ENCODE data around the gene FGD1. TPM values are rescaled to one million over a fixed set of nuclear protein-coding genes. Genes with fewer than 3 reads are reported as not detected.
"Not testable (repeated sequence)": the region's sequence is repeated elsewhere in the genome, so short reads cannot be mapped to it uniquely, and the experiment has no call there.

FGD1 gene
- total RNA-seq, 1 experiment from 2014 or later: 22.4 TPM

- DNase-seq; H3K27me3 ChIP-seq (ENCODE audit: control insufficient read depth, insufficient read depth, low read length); H3K4me3 ChIP-seq (ENCODE audit: insufficient read depth, low read depth, low read length); H3K36me3 ChIP-seq (replicated peaks; ENCODE audit: control insufficient read depth, insufficient read depth, low read length): not testable (repeated sequence)
Observed at GRCh38 chrX:54489819-54490218, 6.2 kb downstream of the FGD1 start.

- no peak overlapping the region for H3K4me3 ChIP-seq (ENCODE audit: insufficient read depth, low read depth, low read length)
- DNase-seq: no peak
- no peaks in the 10 kb centered on the region for H3K27me3 ChIP-seq (ENCODE audit: control insufficient read depth, insufficient read depth, low read length)
Observed at GRCh38 chrX:54484666-54485065, 11.4 kb downstream of the FGD1 start.

GRCh38 chrX:54483946-54484345 is 12.1 kb downstream of the FGD1 start:
- H3K36me3 ChIP-seq (replicated peaks; ENCODE audit: control insufficient read depth, insufficient read depth, low read length): no peaks in the 10 kb centered on the region
- H3K27me3 ChIP-seq (ENCODE audit: control insufficient read depth, insufficient read depth, low read length): no peaks in the 10 kb centered on the region
- no peak overlapping the region for H3K4me3 ChIP-seq (ENCODE audit: insufficient read depth, low read depth, low read length)
- DNase-seq: no peak

More at GRCh38 chrX:54484666-54485065, 11.4 kb downstream of the FGD1 start:
- H3K36me3 ChIP-seq (replicated peaks; ENCODE audit: control insufficient read depth, insufficient read depth, low read length): no peaks in the 10 kb centered on the region

GRCh38 chrX:54482839-54483593 is 13.0 kb downstream of the FGD1 start:
- H3K36me3 ChIP-seq (replicated peaks; ENCODE audit: control insufficient read depth, insufficient read depth, low read length): no peaks in the 10 kb centered on the region
- no peak overlapping the region; the same call in 1 of the 2 replicates for H3K4me3 ChIP-seq (ENCODE audit: insufficient read depth, low read depth, low read length)
- peak; percentile 76 for DNase-seq
- no peaks in the 10 kb centered on the region for H3K27me3 ChIP-seq (ENCODE audit: control insufficient read depth, insufficient read depth, low read length)

GRCh38 chrX:54479136-54480111 is 16.6 kb downstream of the FGD1 start:
- Histone ChIP-seq H3K27me3 (ENCODE audit: control insufficient read depth, insufficient read depth, low read length) (no peaks in the 10 kb centered on the region), H3K4me3 (ENCODE audit: insufficient read depth, low read depth, low read length) (no peak overlapping the region), H3K36me3 (replicated peaks; ENCODE audit: control insufficient read depth, insufficient read depth, low read length) (no peaks in the 10 kb centered on the region)
- peak; percentile 70 for DNase-seq

- no peaks in the 10 kb centered on the region for H3K27me3 ChIP-seq (ENCODE audit: control insufficient read depth, insufficient read depth, low read length)
- H3K36me3 ChIP-seq (replicated peaks; ENCODE audit: control insufficient read depth, insufficient read depth, low read length): peaks cover 2% of the 10 kb centered on the region; the same call in 1 of the 2 replicates
- DNase-seq: no peak
- no peak overlapping the region for H3K4me3 ChIP-seq (ENCODE audit: insufficient read depth, low read depth, low read length)
Observed at GRCh38 chrX:54473993-54474859, 21.8 kb downstream of the FGD1 start.

GRCh38 chrX:54470054-54470760 is 25.8 kb downstream of the FGD1 start:
- no peak overlapping the region for H3K4me3 ChIP-seq (ENCODE audit: insufficient read depth, low read depth, low read length)
- DNase-seq: peak; percentile 61
- peaks cover 6% of the 10 kb centered on the region for H3K36me3 ChIP-seq (replicated peaks; ENCODE audit: control insufficient read depth, insufficient read depth, low read length)
- H3K27me3 ChIP-seq (ENCODE audit: control insufficient read depth, insufficient read depth, low read length): no peaks in the 10 kb centered on the region

GRCh38 chrX:54452920-54453319 is 43.1 kb downstream of the FGD1 start:
- Histone ChIP-seq H3K27me3 (ENCODE audit: control insufficient read depth, insufficient read depth, low read length) (no peaks in the 10 kb centered on the region), H3K36me3 (replicated peaks; ENCODE audit: control insufficient read depth, insufficient read depth, low read length) (peaks cover 3% of the 10 kb centered on the region), H3K4me3 (ENCODE audit: insufficient read depth, low read depth, low read length) (no peak overlapping the region)
- DNase-seq: peak; percentile 71

GRCh38 chrX:54449929-54450328 is 46.1 kb downstream of the FGD1 start:
- DNase-seq: no peak
- Histone ChIP-seq H3K4me3 (ENCODE audit: insufficient read depth, low read depth, low read length) (no peak overlapping the region), H3K36me3 (replicated peaks; ENCODE audit: control insufficient read depth, insufficient read depth, low read length) (peaks cover 3% of the 10 kb centered on the region), H3K27me3 (ENCODE audit: control insufficient read depth, insufficient read depth, low read length) (no peaks in the 10 kb centered on the region)

GRCh38 chrX:54447461-54447860 is 48.6 kb downstream of the FGD1 start:
- H3K36me3 ChIP-seq (replicated peaks; ENCODE audit: control insufficient read depth, insufficient read depth, low read length): peaks cover 4% of the 10 kb centered on the region
- H3K4me3 ChIP-seq (ENCODE audit: insufficient read depth, low read depth, low read length): no peak overlapping the region
- H3K27me3 ChIP-seq (ENCODE audit: control insufficient read depth, insufficient read depth, low read length): no peaks in the 10 kb centered on the region
- peak; percentile 57 for DNase-seq

GRCh38 chrX:54446084-54446483 is 50.0 kb downstream of the FGD1 start:
- H3K27me3 ChIP-seq (ENCODE audit: control insufficient read depth, insufficient read depth, low read length): no peaks in the 10 kb centered on the region
- H3K4me3 ChIP-seq (ENCODE audit: insufficient read depth, low read depth, low read length): no peak overlapping the region
- peaks cover 4% of the 10 kb centered on the region for H3K36me3 ChIP-seq (replicated peaks; ENCODE audit: control insufficient read depth, insufficient read depth, low read length)
- DNase-seq: peak; percentile 65

GRCh38 chrX:54444752-54445151 is 51.3 kb downstream of the FGD1 start:
- Histone ChIP-seq H3K27me3 (ENCODE audit: control insufficient read depth, insufficient read depth, low read length) (no peaks in the 10 kb centered on the region), H3K36me3 (replicated peaks; ENCODE audit: control insufficient read depth, insufficient read depth, low read length) (peaks cover 4% of the 10 kb centered on the region), H3K4me3 (ENCODE audit: insufficient read depth, low read depth, low read length) (no peak overlapping the region)
- DNase-seq: no peak

GRCh38 chrX:54442790-54443189 is 53.2 kb downstream of the FGD1 start:
- Histone ChIP-seq H3K27me3 (ENCODE audit: control insufficient read depth, insufficient read depth, low read length) (no peaks in the 10 kb centered on the region), H3K4me3 (ENCODE audit: insufficient read depth, low read depth, low read length) (no peak overlapping the region), H3K36me3 (replicated peaks; ENCODE audit: control insufficient read depth, insufficient read depth, low read length) (peaks cover 4% of the 10 kb centered on the region; the same call in 1 of the 2 replicates)
- no peak for DNase-seq
